GM12878 (cell line): ENCODE results near the gene UIMC1.
"Not testable (repeated sequence)": the region's sequence is repeated elsewhere in the genome, so short reads cannot be mapped to it uniquely, and the experiment has no call there.

Experiments used
- JUND ChIP-seq: IDR thresholded peaks from 2 replicates; pipeline ENCODE4 v1.6.1; 2012; ENCODE audit warnings: low read depth, mild to moderate bottlenecking, low read length, improper control_type of control experiment, moderate library complexity
- SIN3A ChIP-seq: IDR thresholded peaks from 2 replicates; pipeline ENCODE4 v1.6.1; 2012; ENCODE audit warnings: low read depth, low read length, improper control_type of control experiment

- TF ChIP-seq SIN3A, JUND: not testable (repeated sequence)
Measured at GRCh38 chr5:177048531-177048930, 42.0 kb upstream of the UIMC1 start.
